H1 (cell line): Measurements from ENCODE around the gene ITPKB. TPM values are rescaled to one million over a fixed set of nuclear protein-coding genes. Genes with fewer than 3 reads are reported as not detected.

Source experiments
- CTCF ChIA-PET: fragments of 300-600 bp; sonication (Branson Sonifier 250); formaldehyde crosslinking; loops from one replicate; lab custom pipeline; 2021; ENCODE audit not compliant: partially characterized antibody; lab: Charles Lee
- POLR2A ChIA-PET: fragments of 300-600 bp; sonication (Branson Sonifier 250); formaldehyde crosslinking; loops from one replicate; lab custom pipeline; 2021; ENCODE audit warnings: inconsistent platforms; ENCODE audit not compliant: partially characterized antibody; lab: Charles Lee
- DNase-seq, 2 experiments: peaks; one replicate each; pipeline versions ENCODE4 v3.0.0 to v3.0.0-alpha.2; 2010 to 2022; ENCODE audit warnings: low spot score in 2 of 2, low read depth in 1 of 2, mixed read lengths in 1 of 2
- FAIRE-seq: peaks from 2 replicates; lab custom pipeline; 2011; peaks lifted over from hg19 to GRCh38; lab: Jason Lieb, UNC
- H2AFZ ChIP-seq: 2 replicates; pipeline ENCODE4 v1.8.1; 2012; ENCODE audit warnings: low read length, inconsistent platforms
- H2AK5ac ChIP-seq: 2 replicates; pipeline ENCODE4 v1.6.1; 2013; ENCODE audit warnings: low read depth, low read length
- H2BK120ac ChIP-seq: replicated peaks from 2 replicates; pipeline ENCODE3; 2013; ENCODE audit warnings: low read depth, low read length, inconsistent platforms
- H2BK12ac ChIP-seq: 2 replicates; pipeline ENCODE4 v1.6.1; 2013; ENCODE audit warnings: low read depth, low read length
- H2BK15ac ChIP-seq: 2 replicates; pipeline ENCODE4 v1.6.1; 2013; ENCODE audit warnings: low read length
- H2BK20ac ChIP-seq: 2 replicates; pipeline ENCODE4 v1.6.1; 2013; ENCODE audit warnings: low read length
- H2BK5ac ChIP-seq: 2 replicates; pipeline ENCODE4 v1.6.1; 2013; ENCODE audit warnings: low read depth, low read length
- H3K14ac ChIP-seq: 2 replicates; pipeline ENCODE4 v1.6.1; 2013; ENCODE audit warnings: inconsistent platforms; ENCODE audit not compliant: insufficient read length
- H3K18ac ChIP-seq: 2 replicates; pipeline ENCODE4 v1.6.1; 2013; ENCODE audit warnings: low read length; ENCODE audit errors: extremely low read depth
- H3K23ac ChIP-seq: 2 replicates; pipeline ENCODE4 v1.6.1; 2013; ENCODE audit warnings: inconsistent platforms; ENCODE audit not compliant: insufficient read length
- H3K23me2 ChIP-seq: 2 replicates; pipeline ENCODE4 v1.6.1; 2013; ENCODE audit warnings: low read depth, low read length
- H3K27ac ChIP-seq: 2 replicates; pipeline ENCODE4 v1.6.1; 2011; ENCODE audit warnings: low read depth, low read length, inconsistent platforms
- H3K27me3 ChIP-seq, 4 experiments: replicated peaks in 1 of 4; 1 replicate in 1 of 4; 2 replicates in 3 of 4; pipeline versions ENCODE4 v1.6.1 to v1.8.1; 2011 to 2013; ENCODE audit warnings: low read length in 3 of 4, mild to moderate bottlenecking in 3 of 4, inconsistent platforms in 2 of 4, mixed read lengths in 2 of 4, moderate library complexity in 1 of 4; ENCODE audit not compliant: control insufficient read depth in 3 of 4, insufficient read depth in 3 of 4; ENCODE audit errors: extremely low read depth in 1 of 4
- H3K36me3 ChIP-seq, 4 experiments: 2 replicates each; pipeline versions ENCODE4 v1.6.1 to v1.8.1; 2011 to 2013; ENCODE audit warnings: mild to moderate bottlenecking in 4 of 4, low read length in 3 of 4, moderate library complexity in 2 of 4, control low read depth in 1 of 4, inconsistent platforms in 1 of 4; ENCODE audit not compliant: insufficient read depth in 4 of 4, control insufficient read depth in 2 of 4
- H3K4ac ChIP-seq: replicated peaks from 2 replicates; pipeline ENCODE3; 2013; ENCODE audit warnings: low read length, low read depth, mixed read lengths, inconsistent platforms; ENCODE audit not compliant: insufficient read length
- H3K4me1 ChIP-seq, 4 experiments: replicated peaks in 1 of 4; 1 replicate in 1 of 4; 2 replicates in 3 of 4; pipeline versions ENCODE4 v1.6.1 to v1.8.1; 2011 to 2013; ENCODE audit warnings: low read length in 3 of 4, inconsistent platforms in 2 of 4, mixed read lengths in 1 of 4; ENCODE audit not compliant: insufficient read depth in 4 of 4, control insufficient read depth in 3 of 4
- H3K4me2 ChIP-seq, 2 experiments: 2 replicates each; pipeline versions ENCODE4 v1.6.1 to v1.8.1; 2011 to 2013; ENCODE audit warnings: low read depth in 2 of 2, low read length in 2 of 2, control low read depth in 1 of 2, inconsistent platforms in 1 of 2, mild to moderate bottlenecking in 1 of 2; ENCODE audit not compliant: insufficient read depth in 1 of 2
- H3K4me3 ChIP-seq, 4 experiments: fragments of 200-600, 300-600 bp in 1 of 4; sonication (generic), shearing (Covaris generic), sonication (Bioruptor Twin) in 1 of 4; 2 replicates each; pipeline versions ENCODE4 v1.5.1 to v1.8.1; 2011 to 2016; ENCODE audit warnings: low read length in 4 of 4, low read depth in 3 of 4, control low read depth in 2 of 4, inconsistent platforms in 2 of 4, mild to moderate bottlenecking in 2 of 4, mixed read lengths in 1 of 4, moderate library complexity in 1 of 4; ENCODE audit not compliant: insufficient read depth in 2 of 4; ENCODE audit errors: extremely low read depth in 1 of 4
- H3K56ac ChIP-seq: replicated peaks from 2 replicates; pipeline ENCODE3; 2013; ENCODE audit warnings: low read depth, mild to moderate bottlenecking, mixed read lengths, low read length, inconsistent platforms; ENCODE audit not compliant: insufficient read length
- H3K79me1 ChIP-seq: 2 replicates; pipeline ENCODE4 v1.6.1; 2013; ENCODE audit warnings: low read depth, low read length, control low read depth
- H3K79me2 ChIP-seq, 2 experiments: 2 replicates each; pipeline versions ENCODE4 v1.6.1 to v1.8.1; 2012 to 2013; ENCODE audit warnings: low read length in 2 of 2, mild to moderate bottlenecking in 2 of 2, inconsistent platforms in 1 of 2; ENCODE audit not compliant: insufficient read depth in 2 of 2, control insufficient read depth in 1 of 2
- H3K9ac ChIP-seq, 4 experiments: replicated peaks in 1 of 4; 1 replicate in 1 of 4; 2 replicates in 3 of 4; pipeline versions ENCODE4 v1.6.1 to v1.8.1; 2011 to 2013; ENCODE audit warnings: low read depth in 3 of 4, low read length in 3 of 4, control low read depth in 2 of 4, mild to moderate bottlenecking in 2 of 4, moderate library complexity in 2 of 4, inconsistent platforms in 1 of 4; ENCODE audit errors: extremely low read depth in 1 of 4
- H3K9me3 ChIP-seq, 2 experiments: 2 replicates each; pipeline versions ENCODE4 v1.6.1 to v1.8.1; 2012 to 2013; ENCODE audit warnings: mild to moderate bottlenecking in 2 of 2, moderate library complexity in 2 of 2, control low read depth in 1 of 2, inconsistent platforms in 1 of 2, low read depth in 1 of 2, low read length in 1 of 2, mixed read lengths in 1 of 2; ENCODE audit not compliant: insufficient read depth in 2 of 2
- H4K20me1 ChIP-seq, 2 experiments: replicated peaks in 1 of 2; 2 replicates each; pipeline versions ENCODE3 to v1.8.1; 2011 to 2013; ENCODE audit warnings: inconsistent platforms in 2 of 2, low read length in 2 of 2, mild to moderate bottlenecking in 1 of 2; ENCODE audit not compliant: insufficient read depth in 2 of 2, control insufficient read depth in 1 of 2
- H4K5ac ChIP-seq: 2 replicates; pipeline ENCODE4 v1.6.1; 2013; ENCODE audit warnings: low read length, low read depth, mixed read lengths, inconsistent platforms; ENCODE audit not compliant: insufficient read length
- H4K8ac ChIP-seq: 2 replicates; pipeline ENCODE4 v1.8.0; 2013; ENCODE audit warnings: mild to moderate bottlenecking, moderate library complexity, low read length, inconsistent platforms; ENCODE audit not compliant: insufficient read depth; ENCODE audit errors: extremely low read depth
- H4K91ac ChIP-seq: replicated peaks from 2 replicates; pipeline ENCODE3; 2013; ENCODE audit warnings: low read length, mixed read lengths, inconsistent platforms; ENCODE audit not compliant: insufficient read length
- ASH2L ChIP-seq: fragments of 200-600, 300-600 bp; sonication (generic); IDR thresholded peaks from one replicate; pipeline ENCODE4 v1.7.1; 2017; ENCODE audit warnings: low read length
- BCL11A ChIP-seq, 2 experiments: IDR thresholded peaks; one replicate each; pipeline ENCODE4 v1.6.1; 2011; ENCODE audit warnings: low read depth in 2 of 2, low read length in 2 of 2, mild to moderate bottlenecking in 2 of 2
- CHD1 ChIP-seq: IDR thresholded peaks from 2 replicates; pipeline ENCODE4 v1.6.1; 2012; ENCODE audit warnings: low read depth, low read length, improper control_type of control experiment
- FOSL1 ChIP-seq: IDR thresholded peaks from 2 replicates; pipeline ENCODE4 v1.6.1; 2011; ENCODE audit warnings: mild to moderate bottlenecking, low read depth, low read length, moderate library complexity; ENCODE audit not compliant: insufficient read depth
- HDAC6 ChIP-seq: IDR thresholded peaks from one replicate; pipeline ENCODE4 v1.7.1; 2012; ENCODE audit warnings: low read depth, mild to moderate bottlenecking, inconsistent platforms, low read length, moderate library complexity
- MAFK ChIP-seq: IDR thresholded peaks from 2 replicates; pipeline ENCODE4 v1.6.1; 2012; ENCODE audit warnings: low read depth, mild to moderate bottlenecking, improper control_type of control experiment, low read length
- POLR2AphosphoS5 ChIP-seq: IDR thresholded peaks from 2 replicates; pipeline ENCODE4 v1.6.1; 2011; ENCODE audit warnings: low read depth, low read length
- RAD21 ChIP-seq, 2 experiments: IDR thresholded peaks in 1 of 2; conservative IDR thresholded peaks in 1 of 2; 2 replicates each; pipeline ENCODE4 v1.6.1; 2011; ENCODE audit warnings: low read depth in 2 of 2, low read length in 2 of 2, improper control_type of control experiment in 1 of 2, inconsistent platforms in 1 of 2, mild to moderate bottlenecking in 1 of 2, moderate library complexity in 1 of 2
- RNF2 ChIP-seq: fragments of 200-900, 300-1000 bp; sonication (generic); IDR thresholded peaks from 2 replicates; pipeline ENCODE4 v1.7.1; 2016; ENCODE audit warnings: borderline replicate concordance, low read depth, mild to moderate bottlenecking, antibody characterized with exemption, low read length; ENCODE audit not compliant: poor library complexity, severe bottlenecking; ENCODE audit errors: missing control alignments
- RXRA ChIP-seq: IDR thresholded peaks from 2 replicates; pipeline ENCODE4 v1.6.1; 2011; ENCODE audit warnings: low read depth, mild to moderate bottlenecking, low read length, moderate library complexity; ENCODE audit not compliant: insufficient read depth
- SIRT6 ChIP-seq: IDR thresholded peaks from one replicate; pipeline ENCODE4 v1.7.1; 2012; ENCODE audit warnings: low read length, inconsistent platforms
- WGBS, 2 experiments: shearing (Covaris generic) in 1 of 2; methylation state at CpG; one replicate each; pipeline versions ENCODE4 v1.1.6 to v1.1.7; 2013 to 2015; ENCODE audit warnings: low lambda C conversion rate in 2 of 2, mixed read lengths in 2 of 2, inconsistent platforms in 1 of 2, low coverage in 1 of 2, missing lambda C conversion rate in 1 of 2; ENCODE audit not compliant: insufficient replicate concordance in 2 of 2, insufficient coverage in 1 of 2, insufficient read length in 1 of 2; ENCODE audit errors: extremely low coverage in 1 of 2, missing lambda C conversion rate in 1 of 2; 5-methylcytosine and 5-hydroxymethylcytosine counted together
- polyA plus RNA-seq, 7 experiments: library from polyadenylated mRNA; depleted of rRNA in 3 of 7; stranded (reverse) in 5 of 7; unstranded in 2 of 7; fragments of >200 nt in 5 of 7; fragments of 200-250 nt in 2 of 7; gene quantifications; 1 replicate in 5 of 7; 2 replicates in 1 of 7; 4 replicates in 1 of 7; pipeline versions ENCODE4 v1.2.1 to v1.2.3, GENCODE V29; 2011 to 2013; ENCODE audit warnings: missing spikeins in 2 of 7, mixed read lengths in 2 of 7
- total RNA-seq: library from RNA; stranded (reverse); fragmentation: NEBNext Ultra II Directional; extraction: Animal tissue kit (Norgen Biotek cat#: 25700); gene quantifications from 2 replicates; pipeline ENCODE4 v1.2.1, GENCODE V29; 2021

The ITPKB gene
- total and polyA plus RNA-seq, 2 of the 8 experiments (the other 6 are each of a cell fraction or from before 2014, with no cell fraction given): 1.7 to 4.8 TPM

- FAIRE-seq (no peak), DNase-seq (no peak)
- no peak overlapping the region for H4K91ac ChIP-seq
- no peaks in the 10 kb centered on the region for H4K20me1 ChIP-seq
- no peak overlapping the region for H3K18ac ChIP-seq
- peaks cover 0 to 3% (median 3%) of the 10 kb centered on the region in 4 experiments; a peak in 4 of 7 replicates for H3K27me3 ChIP-seq
- no peak overlapping the region for H2BK12ac ChIP-seq
- peaks cover 0 to 7% (median 4%) of the 10 kb centered on the region in 4 experiments; a peak in 5 of 7 replicates for H3K4me1 ChIP-seq
- CTCF ChIA-PET: interaction anchor here (0.8 to 14.1 kb wide), 14 partner anchors 12 to 257 kb away, joined by 3 to 184 read pairs (median 4); no protein-coding TSS in a partner anchor
- no peak overlapping the region for H2AFZ ChIP-seq
- H4K8ac ChIP-seq: no peak overlapping the region
- no peak overlapping the region for H3K9ac ChIP-seq
- H3K4me3 ChIP-seq: no peak overlapping the region
- H3K4me2 ChIP-seq: no peak overlapping the region
- H3K79me2 ChIP-seq: no peaks in the 10 kb centered on the region
- no peak overlapping the region for H4K5ac ChIP-seq
- H2BK15ac ChIP-seq: no peak overlapping the region
- no peaks in the 10 kb centered on the region for H3K36me3 ChIP-seq
- no peak overlapping the region for H3K4ac ChIP-seq
- H3K56ac ChIP-seq: no peak overlapping the region
- peaks cover 2% of the 10 kb centered on the region; the same call in 1 of the 2 replicates for H3K23me2 ChIP-seq
- no peak overlapping the region for H3K27ac ChIP-seq
- no peak overlapping the region for H3K14ac ChIP-seq
- no peak overlapping the region for H3K23ac ChIP-seq
- POLR2A ChIA-PET: no interaction called here
- no peak overlapping the region for H2BK20ac ChIP-seq
- H3K79me1 ChIP-seq: no peaks in the 10 kb centered on the region
- H2AK5ac ChIP-seq: 0 out of 2 replicates have a peak overlapping the region, but pooled peaks have one; percentile 6
- WGBS, 2 experiments: 78% methylated on average over 9 of the region's 9 CpGs; no CpG with 5 or more reads in 1 of the 2 experiments
- TF ChIP-seq RNF2: no peak
- TF ChIP-seq RAD21 (IDR thresholded peaks at IDR 0.05 in 1 of 2, conservative IDR thresholded peaks at IDR 0.05 in 1 of 2; ENCODE audit: low read depth in 2 of 2, low read length in 2 of 2): no peak
- TF ChIP-seq POLR2AphosphoS5: no peak
- TF ChIP-seq BCL11A (IDR thresholded peaks at IDR 0.05; ENCODE audit: low read depth in 2 of 2, low read length in 2 of 2): no peak
- no peak for TF ChIP-seq FOSL1
- TF ChIP-seq SIRT6: no peak
- no peak for TF ChIP-seq MAFK
- TF ChIP-seq ASH2L: no peak
- no peak for TF ChIP-seq HDAC6
- TF ChIP-seq CHD1: no peak
- no peak for TF ChIP-seq RXRA
- TF ChIP-seq, all 59 proteins: peak for 0
- no peak overlapping the region for H2BK5ac ChIP-seq
- H3K9me3 ChIP-seq: no peaks in the 10 kb centered on the region
- H2BK120ac ChIP-seq: no peak overlapping the region
Observed at GRCh38 chr1:226632169-226632879, 106.8 kb downstream of the ITPKB start.
